H1 (cell line): ENCODE results near the gene WNT1. TPM values are rescaled to one million over a fixed set of nuclear protein-coding genes. Genes with fewer than 3 reads are reported as not detected.
A peak's percentile ranks its signal among the peaks of the same experiment; 100 is the strongest.

ENCODE experiments used
- CTCF ChIA-PET: fragments of 300-600 bp; sonication (Branson Sonifier 250); formaldehyde crosslinking; loops from one replicate; lab custom pipeline; 2021; ENCODE audit not compliant: partially characterized antibody; lab: Charles Lee
- POLR2A ChIA-PET: fragments of 300-600 bp; sonication (Branson Sonifier 250); formaldehyde crosslinking; loops from one replicate; lab custom pipeline; 2021; ENCODE audit warnings: inconsistent platforms; ENCODE audit not compliant: partially characterized antibody; lab: Charles Lee
- DNase-seq, 2 experiments: peaks; one replicate each; pipeline versions ENCODE4 v3.0.0 to v3.0.0-alpha.2; 2010 to 2022; ENCODE audit warnings: low spot score in 2 of 2, low read depth in 1 of 2, mixed read lengths in 1 of 2
- FAIRE-seq: peaks from 2 replicates; lab custom pipeline; 2011; peaks lifted over from hg19 to GRCh38; lab: Jason Lieb, UNC
- H2AFZ ChIP-seq: 2 replicates; pipeline ENCODE4 v1.8.1; 2012; ENCODE audit warnings: low read length, inconsistent platforms
- H2AK5ac ChIP-seq: 2 replicates; pipeline ENCODE4 v1.6.1; 2013; ENCODE audit warnings: low read depth, low read length
- H2BK120ac ChIP-seq: replicated peaks from 2 replicates; pipeline ENCODE3; 2013; ENCODE audit warnings: low read depth, low read length, inconsistent platforms
- H2BK12ac ChIP-seq: 2 replicates; pipeline ENCODE4 v1.6.1; 2013; ENCODE audit warnings: low read depth, low read length
- H2BK15ac ChIP-seq: 2 replicates; pipeline ENCODE4 v1.6.1; 2013; ENCODE audit warnings: low read length
- H2BK20ac ChIP-seq: 2 replicates; pipeline ENCODE4 v1.6.1; 2013; ENCODE audit warnings: low read length
- H2BK5ac ChIP-seq: 2 replicates; pipeline ENCODE4 v1.6.1; 2013; ENCODE audit warnings: low read depth, low read length
- H3K14ac ChIP-seq: 2 replicates; pipeline ENCODE4 v1.6.1; 2013; ENCODE audit warnings: inconsistent platforms; ENCODE audit not compliant: insufficient read length
- H3K18ac ChIP-seq: 2 replicates; pipeline ENCODE4 v1.6.1; 2013; ENCODE audit warnings: low read length; ENCODE audit errors: extremely low read depth
- H3K23ac ChIP-seq: 2 replicates; pipeline ENCODE4 v1.6.1; 2013; ENCODE audit warnings: inconsistent platforms; ENCODE audit not compliant: insufficient read length
- H3K23me2 ChIP-seq: 2 replicates; pipeline ENCODE4 v1.6.1; 2013; ENCODE audit warnings: low read depth, low read length
- H3K27ac ChIP-seq: 2 replicates; pipeline ENCODE4 v1.6.1; 2011; ENCODE audit warnings: low read depth, low read length, inconsistent platforms
- H3K27me3 ChIP-seq, 4 experiments: replicated peaks in 1 of 4; 1 replicate in 1 of 4; 2 replicates in 3 of 4; pipeline versions ENCODE4 v1.6.1 to v1.8.1; 2011 to 2013; ENCODE audit warnings: low read length in 3 of 4, mild to moderate bottlenecking in 3 of 4, inconsistent platforms in 2 of 4, mixed read lengths in 2 of 4, moderate library complexity in 1 of 4; ENCODE audit not compliant: control insufficient read depth in 3 of 4, insufficient read depth in 3 of 4; ENCODE audit errors: extremely low read depth in 1 of 4
- H3K36me3 ChIP-seq, 4 experiments: 2 replicates each; pipeline versions ENCODE4 v1.6.1 to v1.8.1; 2011 to 2013; ENCODE audit warnings: mild to moderate bottlenecking in 4 of 4, low read length in 3 of 4, moderate library complexity in 2 of 4, control low read depth in 1 of 4, inconsistent platforms in 1 of 4; ENCODE audit not compliant: insufficient read depth in 4 of 4, control insufficient read depth in 2 of 4
- H3K4ac ChIP-seq: replicated peaks from 2 replicates; pipeline ENCODE3; 2013; ENCODE audit warnings: low read length, low read depth, mixed read lengths, inconsistent platforms; ENCODE audit not compliant: insufficient read length
- H3K4me1 ChIP-seq, 4 experiments: replicated peaks in 1 of 4; 1 replicate in 1 of 4; 2 replicates in 3 of 4; pipeline versions ENCODE4 v1.6.1 to v1.8.1; 2011 to 2013; ENCODE audit warnings: low read length in 3 of 4, inconsistent platforms in 2 of 4, mixed read lengths in 1 of 4; ENCODE audit not compliant: insufficient read depth in 4 of 4, control insufficient read depth in 3 of 4
- H3K4me2 ChIP-seq, 2 experiments: 2 replicates each; pipeline versions ENCODE4 v1.6.1 to v1.8.1; 2011 to 2013; ENCODE audit warnings: low read depth in 2 of 2, low read length in 2 of 2, control low read depth in 1 of 2, inconsistent platforms in 1 of 2, mild to moderate bottlenecking in 1 of 2; ENCODE audit not compliant: insufficient read depth in 1 of 2
- H3K4me3 ChIP-seq, 4 experiments: fragments of 200-600, 300-600 bp in 1 of 4; sonication (generic), shearing (Covaris generic), sonication (Bioruptor Twin) in 1 of 4; 2 replicates each; pipeline versions ENCODE4 v1.5.1 to v1.8.1; 2011 to 2016; ENCODE audit warnings: low read length in 4 of 4, low read depth in 3 of 4, control low read depth in 2 of 4, inconsistent platforms in 2 of 4, mild to moderate bottlenecking in 2 of 4, mixed read lengths in 1 of 4, moderate library complexity in 1 of 4; ENCODE audit not compliant: insufficient read depth in 2 of 4; ENCODE audit errors: extremely low read depth in 1 of 4
- H3K56ac ChIP-seq: replicated peaks from 2 replicates; pipeline ENCODE3; 2013; ENCODE audit warnings: low read depth, mild to moderate bottlenecking, mixed read lengths, low read length, inconsistent platforms; ENCODE audit not compliant: insufficient read length
- H3K79me1 ChIP-seq: 2 replicates; pipeline ENCODE4 v1.6.1; 2013; ENCODE audit warnings: low read depth, low read length, control low read depth
- H3K79me2 ChIP-seq, 2 experiments: 2 replicates each; pipeline versions ENCODE4 v1.6.1 to v1.8.1; 2012 to 2013; ENCODE audit warnings: low read length in 2 of 2, mild to moderate bottlenecking in 2 of 2, inconsistent platforms in 1 of 2; ENCODE audit not compliant: insufficient read depth in 2 of 2, control insufficient read depth in 1 of 2
- H3K9ac ChIP-seq, 4 experiments: replicated peaks in 1 of 4; 1 replicate in 1 of 4; 2 replicates in 3 of 4; pipeline versions ENCODE4 v1.6.1 to v1.8.1; 2011 to 2013; ENCODE audit warnings: low read depth in 3 of 4, low read length in 3 of 4, control low read depth in 2 of 4, mild to moderate bottlenecking in 2 of 4, moderate library complexity in 2 of 4, inconsistent platforms in 1 of 4; ENCODE audit errors: extremely low read depth in 1 of 4
- H3K9me3 ChIP-seq, 2 experiments: 2 replicates each; pipeline versions ENCODE4 v1.6.1 to v1.8.1; 2012 to 2013; ENCODE audit warnings: mild to moderate bottlenecking in 2 of 2, moderate library complexity in 2 of 2, control low read depth in 1 of 2, inconsistent platforms in 1 of 2, low read depth in 1 of 2, low read length in 1 of 2, mixed read lengths in 1 of 2; ENCODE audit not compliant: insufficient read depth in 2 of 2
- H4K20me1 ChIP-seq, 2 experiments: replicated peaks in 1 of 2; 2 replicates each; pipeline versions ENCODE3 to v1.8.1; 2011 to 2013; ENCODE audit warnings: inconsistent platforms in 2 of 2, low read length in 2 of 2, mild to moderate bottlenecking in 1 of 2; ENCODE audit not compliant: insufficient read depth in 2 of 2, control insufficient read depth in 1 of 2
- H4K5ac ChIP-seq: 2 replicates; pipeline ENCODE4 v1.6.1; 2013; ENCODE audit warnings: low read length, low read depth, mixed read lengths, inconsistent platforms; ENCODE audit not compliant: insufficient read length
- H4K8ac ChIP-seq: 2 replicates; pipeline ENCODE4 v1.8.0; 2013; ENCODE audit warnings: mild to moderate bottlenecking, moderate library complexity, low read length, inconsistent platforms; ENCODE audit not compliant: insufficient read depth; ENCODE audit errors: extremely low read depth
- H4K91ac ChIP-seq: replicated peaks from 2 replicates; pipeline ENCODE3; 2013; ENCODE audit warnings: low read length, mixed read lengths, inconsistent platforms; ENCODE audit not compliant: insufficient read length
- BRCA1 ChIP-seq: IDR thresholded peaks from 2 replicates; pipeline ENCODE4 v1.6.1; 2012; ENCODE audit warnings: low read depth, low read length, improper control_type of control experiment
- CEBPB ChIP-seq: IDR thresholded peaks from 2 replicates; pipeline ENCODE4 v1.6.1; 2012; ENCODE audit warnings: low read depth, low read length
- CHD1 ChIP-seq: IDR thresholded peaks from 2 replicates; pipeline ENCODE4 v1.6.1; 2012; ENCODE audit warnings: low read depth, low read length, improper control_type of control experiment
- CREB1 ChIP-seq: IDR thresholded peaks from 2 replicates; pipeline ENCODE4 v1.6.1; 2012; ENCODE audit warnings: inconsistent platforms
- CTBP2 ChIP-seq: IDR thresholded peaks from 2 replicates; pipeline ENCODE4 v1.7.0; 2011; ENCODE audit warnings: borderline replicate concordance, mild to moderate bottlenecking, moderate library complexity, mixed read lengths, low read length; ENCODE audit not compliant: insufficient read depth, insufficient read length
- MAFK ChIP-seq: IDR thresholded peaks from 2 replicates; pipeline ENCODE4 v1.6.1; 2012; ENCODE audit warnings: low read depth, mild to moderate bottlenecking, improper control_type of control experiment, low read length
- NRF1 ChIP-seq: IDR thresholded peaks from 2 replicates; pipeline ENCODE4 v1.6.1; 2011; ENCODE audit warnings: mild to moderate bottlenecking, low read depth, low read length, improper control_type of control experiment
- POLR2AphosphoS5 ChIP-seq: IDR thresholded peaks from 2 replicates; pipeline ENCODE4 v1.6.1; 2011; ENCODE audit warnings: low read depth, low read length
- RAD21 ChIP-seq, 2 experiments: IDR thresholded peaks in 1 of 2; conservative IDR thresholded peaks in 1 of 2; 2 replicates each; pipeline ENCODE4 v1.6.1; 2011; ENCODE audit warnings: low read depth in 2 of 2, low read length in 2 of 2, improper control_type of control experiment in 1 of 2, inconsistent platforms in 1 of 2, mild to moderate bottlenecking in 1 of 2, moderate library complexity in 1 of 2
- SIN3A ChIP-seq, 2 experiments: IDR thresholded peaks in 1 of 2; conservative IDR thresholded peaks in 1 of 2; 2 replicates each; pipeline ENCODE4 v1.6.1; 2011 to 2012; ENCODE audit warnings: low read length in 2 of 2, improper control_type of control experiment in 1 of 2, low read depth in 1 of 2, mild to moderate bottlenecking in 1 of 2
- SIX5 ChIP-seq: IDR thresholded peaks from 2 replicates; pipeline ENCODE4 v1.6.1; 2011; ENCODE audit warnings: mild to moderate bottlenecking, low read depth, low read length
- SP1 ChIP-seq: IDR thresholded peaks from 2 replicates; pipeline ENCODE4 v1.6.1; 2011; ENCODE audit warnings: low read depth, low read length
- TAF7 ChIP-seq: optimal IDR thresholded peaks from 2 replicates; pipeline ENCODE3; 2011; ENCODE audit warnings: low read depth, mild to moderate bottlenecking, inconsistent platforms, low read length, moderate library complexity, borderline replicate concordance
- TBP ChIP-seq: IDR thresholded peaks from 2 replicates; pipeline ENCODE4 v1.6.1; 2011; ENCODE audit warnings: low read depth, low read length, improper control_type of control experiment
- polyA plus RNA-seq, 7 experiments: library from polyadenylated mRNA; depleted of rRNA in 3 of 7; stranded (reverse) in 5 of 7; unstranded in 2 of 7; fragments of >200 nt in 5 of 7; fragments of 200-250 nt in 2 of 7; gene quantifications; 1 replicate in 5 of 7; 2 replicates in 1 of 7; 4 replicates in 1 of 7; pipeline versions ENCODE4 v1.2.1 to v1.2.3, GENCODE V29; 2011 to 2013; ENCODE audit warnings: missing spikeins in 2 of 7, mixed read lengths in 2 of 7
- total RNA-seq: library from RNA; stranded (reverse); fragmentation: NEBNext Ultra II Directional; extraction: Animal tissue kit (Norgen Biotek cat#: 25700); gene quantifications from 2 replicates; pipeline ENCODE4 v1.2.1, GENCODE V29; 2021

WNT1 gene
- total and polyA plus RNA-seq, 2 of the 8 experiments (the other 6 are each of a cell fraction or from before 2014, with no cell fraction given): not detected

DNA sequence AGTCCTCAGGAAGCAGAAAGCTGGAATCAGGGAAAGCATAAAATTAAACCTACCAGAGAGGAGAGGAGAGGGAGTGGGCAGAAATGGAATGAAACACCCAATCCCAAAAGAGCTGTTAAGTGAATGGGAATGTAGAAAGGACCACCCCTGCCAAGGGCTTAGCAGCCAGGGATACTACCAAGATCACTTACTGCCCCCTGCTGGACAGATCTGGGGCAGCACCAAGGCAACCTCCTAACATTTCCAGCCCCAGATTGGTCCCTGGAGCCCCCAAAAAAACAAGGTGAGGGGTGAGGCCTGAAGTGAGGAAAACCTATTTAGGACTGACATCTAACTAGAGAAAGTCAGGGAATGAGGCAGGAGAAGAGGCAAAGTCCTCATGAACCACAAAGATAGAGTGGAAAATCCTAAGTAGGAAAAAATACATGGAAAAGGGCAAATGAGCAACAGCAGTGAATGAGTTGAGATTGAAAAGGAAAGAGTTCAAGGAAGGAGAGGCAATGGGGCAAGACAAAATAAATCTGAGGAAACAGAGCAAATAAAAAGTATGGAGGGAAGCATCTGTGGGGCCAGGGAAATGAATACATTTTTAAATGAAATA, 41.6 kb upstream of the WNT1 start:
- no peak overlapping the region for H2BK120ac ChIP-seq
- H2BK12ac ChIP-seq: no peak overlapping the region
- no peak overlapping the region for H4K8ac ChIP-seq
- H3K4ac ChIP-seq: no peak overlapping the region
- no peaks in the 10 kb centered on the region for H3K23me2 ChIP-seq
- no peak overlapping the region for H2BK20ac ChIP-seq
- no peak overlapping the region for H3K18ac ChIP-seq
- peaks cover 33 to 82% (median 57%) of the 10 kb centered on the region in 4 experiments for H3K36me3 ChIP-seq
- POLR2A ChIA-PET: interaction anchor here (1.0 to 8.6 kb wide), 13 partner anchors 8 to 85 kb away, joined by 3 to 49 read pairs (median 5); partner anchors contain the start of genes ARF3, DDX23, FKBP11 and RND1
- FAIRE-seq (peak; percentile 66), DNase-seq (peak; percentile 63 to 97)
- no peak overlapping the region for H3K23ac ChIP-seq
- H3K56ac ChIP-seq: no peak overlapping the region
- H2BK15ac ChIP-seq: no peak overlapping the region
- no peak overlapping the region for H2BK5ac ChIP-seq
- no peak overlapping the region for H2AK5ac ChIP-seq
- no peaks in the 10 kb centered on the region for H3K27me3 ChIP-seq
- H3K79me1 ChIP-seq: no peaks in the 10 kb centered on the region
- no peaks in the 10 kb centered on the region for H3K9me3 ChIP-seq
- no peak overlapping the region for H4K5ac ChIP-seq
- peaks cover 0 to 5% of the 10 kb centered on the region in 2 experiments; a peak in 1 of 4 replicates for H3K79me2 ChIP-seq
- no peak overlapping the region for H3K27ac ChIP-seq
- no peak overlapping the region for H3K4me2 ChIP-seq
- H4K91ac ChIP-seq: no peak overlapping the region
- no peak overlapping the region for H2AFZ ChIP-seq
- CTCF ChIA-PET: interaction anchor here (0.6 to 20.2 kb wide), 37 partner anchors 11 to 367 kb away, joined by 3 to 280 read pairs (median 4); partner anchors contain the start of genes ARF3, DDN, DDX23 and FKBP11
- no peaks in the 10 kb centered on the region for H3K4me1 ChIP-seq
- H3K9ac ChIP-seq: no peak overlapping the region
- no peak overlapping the region for H3K14ac ChIP-seq
- peaks cover 14 to 29% of the 10 kb centered on the region in 2 experiments for H4K20me1 ChIP-seq
- H3K4me3 ChIP-seq: no peak overlapping the region
- no peak for TF ChIP-seq TAF7
- no peak for TF ChIP-seq CTBP2
- no peak for TF ChIP-seq CREB1
- no peak for TF ChIP-seq NRF1
- TF ChIP-seq RAD21 (IDR thresholded peaks at IDR 0.05 in 1 of 2, conservative IDR thresholded peaks at IDR 0.05 in 1 of 2; ENCODE audit: low read depth in 2 of 2, low read length in 2 of 2): peak; percentile 67 to 72
- no peak for TF ChIP-seq POLR2AphosphoS5
- no peak for TF ChIP-seq MAFK
- no peak for TF ChIP-seq CEBPB
- TF ChIP-seq SP1: no peak
- no peak for TF ChIP-seq TBP
- TF ChIP-seq SIX5: no peak
- TF ChIP-seq SIN3A (conservative IDR thresholded peaks at IDR 0.05 in 1 of 2, IDR thresholded peaks at IDR 0.05 in 1 of 2; ENCODE audit: low read depth in 1 of 2, low read length in 2 of 2): no peak
- no peak for TF ChIP-seq BRCA1
- no peak for TF ChIP-seq CHD1
